ENCODE data around the gene ATG7.

The ATG7 gene

DNA sequence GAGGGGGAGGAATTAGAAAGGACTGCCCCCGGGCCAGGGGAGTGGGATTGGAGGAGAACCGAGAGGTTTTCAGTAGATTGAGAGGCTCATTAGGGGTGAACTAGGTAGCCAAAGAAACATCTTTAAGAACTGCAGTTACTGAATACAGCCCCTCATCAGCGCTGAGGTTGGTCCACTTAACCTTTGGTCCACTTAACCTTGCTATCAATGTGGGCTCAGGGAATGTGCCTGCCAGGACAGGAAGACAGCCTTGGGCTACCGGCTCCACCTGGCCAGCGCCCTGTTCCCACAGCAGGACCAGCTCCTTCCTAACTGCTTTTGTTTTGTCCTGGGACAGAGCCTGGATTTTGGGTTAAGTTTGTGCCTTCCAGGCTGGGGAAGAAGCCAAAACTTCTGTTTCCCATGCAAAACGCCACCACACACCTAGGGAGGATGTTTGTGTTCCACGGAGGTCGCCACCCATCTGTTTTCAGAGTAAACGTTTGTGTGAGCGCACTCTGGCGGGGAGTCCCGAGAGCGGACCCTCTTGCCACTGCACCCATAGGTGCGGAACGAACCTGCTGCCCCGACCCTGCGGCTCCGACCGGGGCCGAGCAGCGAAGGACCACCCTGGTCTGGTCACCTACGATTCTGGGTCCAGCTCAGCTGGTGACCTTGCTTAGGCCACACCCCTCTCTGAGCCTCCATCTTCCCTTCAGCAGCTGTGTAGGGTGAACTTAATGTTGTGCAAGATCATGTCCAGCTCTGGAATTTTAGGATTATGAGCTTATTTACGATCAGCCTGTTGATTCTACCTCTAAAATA lies 264.1 kb downstream of the ATG7 start:
- TF ChIP-seq, protein P1, sequence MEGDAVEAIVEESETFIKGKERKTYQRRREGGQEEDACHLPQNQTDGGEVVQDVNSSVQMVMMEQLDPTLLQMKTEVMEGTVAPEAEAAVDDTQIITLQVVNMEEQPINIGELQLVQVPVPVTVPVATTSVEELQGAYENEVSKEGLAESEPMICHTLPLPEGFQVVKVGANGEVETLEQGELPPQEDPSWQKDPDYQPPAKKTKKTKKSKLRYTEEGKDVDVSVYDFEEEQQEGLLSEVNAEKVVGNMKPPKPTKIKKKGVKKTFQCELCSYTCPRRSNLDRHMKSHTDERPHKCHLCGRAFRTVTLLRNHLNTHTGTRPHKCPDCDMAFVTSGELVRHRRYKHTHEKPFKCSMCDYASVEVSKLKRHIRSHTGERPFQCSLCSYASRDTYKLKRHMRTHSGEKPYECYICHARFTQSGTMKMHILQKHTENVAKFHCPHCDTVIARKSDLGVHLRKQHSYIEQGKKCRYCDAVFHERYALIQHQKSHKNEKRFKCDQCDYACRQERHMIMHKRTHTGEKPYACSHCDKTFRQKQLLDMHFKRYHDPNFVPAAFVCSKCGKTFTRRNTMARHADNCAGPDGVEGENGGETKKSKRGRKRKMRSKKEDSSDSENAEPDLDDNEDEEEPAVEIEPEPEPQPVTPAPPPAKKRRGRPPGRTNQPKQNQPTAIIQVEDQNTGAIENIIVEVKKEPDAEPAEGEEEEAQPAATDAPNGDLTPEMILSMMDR (IDR thresholded peaks at IDR 0.05; ENCODE audit: extremely low read depth, missing control alignments), result no peak
- DNase-seq (ENCODE audit: low spot score), result no peak

DNA sequence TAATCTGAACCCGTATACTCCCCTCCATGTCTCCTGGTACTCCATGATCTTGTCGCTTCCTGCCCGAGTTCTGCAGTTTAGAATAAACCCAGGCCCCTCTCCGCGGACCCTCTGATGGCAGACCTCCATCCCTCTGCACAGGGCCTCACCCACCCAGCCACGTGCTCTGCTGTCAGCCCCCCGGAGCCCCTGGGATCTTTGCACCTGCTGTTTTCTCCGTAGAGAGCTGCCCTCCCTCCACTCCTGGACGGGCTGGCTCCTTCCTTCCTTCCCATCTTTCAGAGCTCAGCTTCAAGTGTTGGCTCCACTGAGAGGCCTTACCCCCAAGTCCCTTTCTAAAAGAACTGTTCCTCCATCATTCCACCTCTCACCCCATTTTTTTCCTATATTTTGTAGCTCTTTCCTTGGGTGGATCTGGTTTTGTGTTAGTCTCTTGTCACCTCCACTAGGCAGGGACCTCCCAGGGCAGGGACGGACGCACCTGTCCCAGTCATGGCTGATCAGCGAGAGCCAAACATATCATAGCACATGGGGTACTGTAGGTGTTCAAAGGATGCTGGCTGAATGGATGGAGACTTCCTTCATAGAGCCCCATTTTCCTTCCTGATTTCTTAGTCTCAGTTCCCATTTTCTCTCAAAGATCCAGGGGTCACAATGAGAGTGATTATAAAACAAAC lies 264.9 kb downstream of the ATG7 start:
- DNase-seq (ENCODE audit: low spot score), result no peak
- TF ChIP-seq, protein P1 (IDR thresholded peaks at IDR 0.05; ENCODE audit: extremely low read depth, missing control alignments), result no peak

- TF ChIP-seq, protein P1 (IDR thresholded peaks at IDR 0.05; ENCODE audit: extremely low read depth, missing control alignments), result no peak
- DNase-seq (ENCODE audit: low spot score), result no peak
Observed at GRCh38 chr3:11538581-11538980, 266.4 kb downstream of the ATG7 start.

DNA sequence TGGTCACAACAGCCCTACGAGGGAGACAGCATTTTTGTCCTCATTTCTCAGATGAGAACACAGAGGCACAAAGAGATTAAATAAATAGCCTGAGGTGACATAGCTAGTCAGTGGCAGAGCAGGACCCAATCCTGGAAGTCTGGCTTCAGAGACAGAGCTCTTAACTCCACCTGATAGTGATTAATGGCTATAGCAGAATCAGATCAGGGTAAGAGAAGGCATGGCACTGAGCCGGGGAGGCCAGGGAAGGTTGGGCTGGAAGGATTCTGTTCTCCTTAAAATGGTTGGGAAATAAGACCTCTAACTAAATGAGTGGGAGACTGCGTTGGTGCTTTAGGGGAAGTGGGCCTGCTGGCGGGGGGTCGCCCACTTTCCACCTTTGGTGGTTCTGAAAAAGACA lies 267.0 kb downstream of the ATG7 start:
- TF ChIP-seq, protein P1 (IDR thresholded peaks at IDR 0.05; ENCODE audit: extremely low read depth, missing control alignments), result no peak
- no peak for DNase-seq (ENCODE audit: low spot score)

DNA sequence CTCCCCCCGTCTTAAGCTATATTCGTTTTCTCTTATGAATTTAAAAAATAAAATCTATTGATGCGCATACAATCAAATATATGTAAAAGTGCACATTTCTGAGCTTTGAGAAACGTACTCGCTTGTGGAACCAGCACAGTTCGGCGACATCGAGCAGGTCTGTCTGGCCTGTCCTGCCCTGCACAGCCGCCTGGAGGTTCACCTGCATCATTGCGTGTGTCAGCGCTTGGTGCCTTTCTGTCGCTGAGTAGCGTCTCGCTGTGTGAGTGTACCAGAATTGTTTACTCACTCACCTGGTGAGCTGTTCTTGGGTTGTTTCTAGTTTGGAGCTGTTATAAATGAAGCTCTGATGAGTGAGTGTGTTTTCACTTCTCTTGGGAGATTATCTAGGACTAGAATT lies 267.5 kb downstream of the ATG7 start:
- DNase-seq (ENCODE audit: low spot score), result no peak
- TF ChIP-seq, protein P1 (IDR thresholded peaks at IDR 0.05; ENCODE audit: extremely low read depth, missing control alignments), result no peak

DNA sequence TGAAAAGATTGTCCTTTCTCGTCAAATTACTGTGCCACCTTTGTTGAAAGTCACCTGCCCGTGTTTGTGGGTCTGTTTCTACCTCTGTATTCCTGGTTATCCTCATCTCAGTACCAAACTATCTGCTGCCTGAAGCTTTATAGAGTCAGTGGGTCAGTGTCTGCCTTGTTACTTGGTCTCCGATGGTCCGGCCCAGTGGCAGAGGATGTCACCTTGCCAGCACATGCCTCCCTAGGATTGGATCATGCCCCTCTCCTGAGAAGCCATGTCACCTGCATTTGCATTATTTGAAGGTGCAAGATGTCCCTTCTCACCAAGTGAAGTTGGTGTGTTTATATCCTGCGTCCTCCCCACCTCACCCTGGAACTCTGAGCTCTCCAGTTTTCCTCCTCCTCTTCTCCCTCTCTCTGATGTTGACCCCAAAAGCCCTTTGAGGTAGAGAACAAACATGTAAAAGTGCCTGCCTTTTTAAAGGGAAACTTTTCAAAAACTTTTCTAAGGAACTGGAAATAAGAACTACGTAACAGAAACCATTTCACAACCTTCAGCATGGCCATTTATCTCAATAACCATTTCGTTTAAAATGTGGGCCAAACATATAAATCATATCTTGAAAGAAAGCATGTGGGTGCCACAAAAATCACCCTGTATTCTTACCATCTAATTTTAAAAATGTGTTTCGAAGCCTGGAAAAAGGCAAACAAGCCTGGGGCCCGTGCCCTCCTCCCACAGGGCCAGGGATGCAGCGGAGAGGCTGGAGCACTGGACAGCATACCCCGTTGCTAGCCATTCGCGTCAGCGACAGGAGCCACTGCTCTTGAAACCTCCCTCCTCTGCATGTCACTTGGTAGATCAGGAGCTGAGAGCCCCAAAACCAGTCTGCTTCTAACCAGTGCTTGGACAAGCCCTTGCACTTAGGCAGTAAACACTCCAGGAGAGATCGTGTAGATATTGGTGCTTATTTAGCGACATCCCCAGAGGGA lies 269.4 kb downstream of the ATG7 start:
- no peak for DNase-seq (ENCODE audit: low spot score)

More for the DNA sequence above, 269.4 kb downstream of the ATG7 start:
- TF ChIP-seq, protein P1 (IDR thresholded peaks at IDR 0.05; ENCODE audit: extremely low read depth, missing control alignments), result no peak
